Measurements from ENCODE around the gene UBE2Q2.
"Not testable (repeated sequence)": the region's sequence is repeated elsewhere in the genome, so short reads cannot be mapped to it uniquely, and the experiment has no call there.

Gene UBE2Q2

GRCh38 chr15:75867449-75867848, 24.2 kb downstream of the UBE2Q2 start:
- DNase-seq: no peak

DNA sequence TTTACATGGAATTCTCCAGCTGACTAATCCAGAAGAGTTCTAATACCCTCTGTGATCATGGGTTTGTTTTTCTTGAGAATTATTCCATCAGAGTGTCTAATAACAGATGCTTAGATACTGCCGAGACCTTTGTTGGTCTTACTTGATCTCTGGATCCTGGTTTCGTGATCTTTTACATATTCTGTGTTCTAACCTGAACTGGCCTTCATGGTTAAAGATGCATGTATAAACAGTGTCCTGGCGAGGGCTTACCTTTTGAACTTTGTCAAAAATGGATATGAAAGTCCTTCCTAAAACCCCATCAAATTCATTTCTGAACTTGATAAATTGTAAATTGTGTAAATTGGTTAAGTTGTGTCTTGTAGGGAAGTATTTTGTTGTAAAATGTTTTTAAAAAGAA, 24.8 kb downstream of the UBE2Q2 start:
- no peak for DNase-seq

DNA sequence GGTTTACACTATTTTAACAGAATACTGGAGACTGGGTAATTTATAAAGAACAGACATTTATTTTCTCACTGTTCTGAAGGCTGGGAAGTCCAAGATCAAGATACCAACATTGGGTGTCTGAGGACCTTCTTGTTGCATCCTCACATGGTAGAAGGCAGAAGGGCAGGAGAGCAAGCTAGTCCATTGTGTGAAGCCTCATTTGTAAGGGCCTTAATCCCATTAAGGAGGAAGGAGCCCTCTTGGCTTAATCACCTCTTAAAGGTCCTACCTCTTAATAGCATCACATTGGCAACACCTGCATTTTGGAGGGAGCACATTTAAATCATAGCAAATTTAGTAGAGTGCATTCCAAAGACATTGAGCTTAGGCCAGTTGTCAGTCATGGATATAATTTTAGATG, 26.2 kb downstream of the UBE2Q2 start:
- DNase-seq: no peak

DNA sequence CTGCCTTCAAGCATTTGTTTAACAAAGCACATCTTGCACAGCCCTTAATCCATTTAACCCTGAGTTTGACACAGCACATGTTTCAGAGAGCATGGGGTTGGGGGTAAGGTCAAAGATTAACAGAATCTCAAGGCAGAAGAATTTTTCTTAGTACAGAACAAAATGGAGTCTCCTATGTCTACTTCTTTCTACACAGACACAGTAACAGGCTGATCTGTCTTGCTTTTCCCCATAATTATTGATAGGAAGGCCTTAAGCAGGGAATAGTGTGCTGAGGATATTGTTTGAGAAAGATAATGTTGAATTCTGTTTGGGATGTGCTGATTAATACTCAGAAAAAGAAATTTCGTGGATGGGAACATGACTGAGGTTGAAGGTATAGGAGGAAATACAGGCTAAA, 28.3 kb downstream of the UBE2Q2 start:
- DNase-seq: not testable (repeated sequence)

GRCh38 chr15:75872403-75872990, 29.2 kb downstream of the UBE2Q2 start:
- DNase-seq: no peak

- DNase-seq: no peak
These were observed 40.8 kb downstream of the UBE2Q2 start for GRCh38 chr15:75884041-75884440.

DNA sequence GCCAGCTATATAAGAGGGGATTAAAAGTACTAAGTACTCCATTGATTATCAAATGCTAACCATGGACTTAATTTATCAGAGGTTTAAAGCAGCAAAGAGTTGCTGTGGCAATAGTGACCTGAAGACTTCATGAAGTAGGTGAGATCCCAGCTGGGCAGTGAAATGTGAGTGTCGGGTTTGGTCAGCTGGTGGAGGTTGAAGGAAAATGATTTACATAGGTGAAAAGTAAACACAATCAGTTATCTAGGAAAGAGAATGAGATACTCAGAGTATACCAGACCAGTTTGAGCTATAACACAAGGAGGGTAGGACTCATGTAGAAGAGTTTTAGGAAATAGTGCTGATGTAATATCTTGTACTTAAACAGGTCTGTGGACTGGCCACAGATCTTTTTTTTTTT, 43.9 kb downstream of the UBE2Q2 start:
- DNase-seq: no peak

DNA sequence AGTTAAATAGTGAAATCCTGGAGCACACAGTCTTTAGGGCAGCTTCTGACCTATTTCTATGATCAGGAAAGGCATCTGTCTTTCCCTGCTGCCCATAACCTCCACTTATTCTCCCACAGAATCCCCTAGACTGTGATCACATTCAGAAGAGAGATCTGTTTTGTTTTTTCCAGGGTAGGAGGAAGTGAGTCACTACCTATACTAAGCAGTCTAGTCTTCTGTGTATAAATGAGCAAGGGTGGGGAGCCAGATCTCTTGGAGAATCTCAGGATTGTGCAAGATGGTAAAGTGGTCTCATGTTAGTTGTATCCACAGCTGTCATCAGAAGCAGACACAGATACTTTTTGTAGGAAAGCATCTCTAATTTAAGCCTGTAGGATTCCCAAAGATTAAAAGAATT, 48.6 kb downstream of the UBE2Q2 start:
- DNase-seq: no peak

DNA sequence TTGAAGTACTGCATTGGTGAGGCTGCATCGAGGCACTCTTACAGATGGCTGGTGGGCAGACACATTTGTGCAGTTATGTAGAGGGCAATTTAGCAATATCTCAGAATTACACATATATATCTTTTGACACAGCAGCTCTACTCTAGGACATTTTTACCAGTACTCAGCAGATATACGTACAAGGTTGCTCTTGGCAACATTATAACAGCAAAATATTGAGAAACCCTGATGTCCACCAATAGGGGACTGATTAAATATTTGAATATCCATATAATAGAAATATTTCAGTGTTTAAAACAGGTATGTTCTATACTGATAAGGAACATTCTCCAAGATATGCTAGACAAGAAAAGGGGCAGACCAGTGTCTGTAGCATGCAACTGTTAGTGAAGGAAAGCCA, 52.5 kb downstream of the UBE2Q2 start:
- no peak for DNase-seq

GRCh38 chr15:75900577-75900976, 57.3 kb downstream of the UBE2Q2 start:
- no peak for DNase-seq

GRCh38 chr15:75902129-75902557, 58.9 kb downstream of the UBE2Q2 start:
- no peak for DNase-seq

DNA sequence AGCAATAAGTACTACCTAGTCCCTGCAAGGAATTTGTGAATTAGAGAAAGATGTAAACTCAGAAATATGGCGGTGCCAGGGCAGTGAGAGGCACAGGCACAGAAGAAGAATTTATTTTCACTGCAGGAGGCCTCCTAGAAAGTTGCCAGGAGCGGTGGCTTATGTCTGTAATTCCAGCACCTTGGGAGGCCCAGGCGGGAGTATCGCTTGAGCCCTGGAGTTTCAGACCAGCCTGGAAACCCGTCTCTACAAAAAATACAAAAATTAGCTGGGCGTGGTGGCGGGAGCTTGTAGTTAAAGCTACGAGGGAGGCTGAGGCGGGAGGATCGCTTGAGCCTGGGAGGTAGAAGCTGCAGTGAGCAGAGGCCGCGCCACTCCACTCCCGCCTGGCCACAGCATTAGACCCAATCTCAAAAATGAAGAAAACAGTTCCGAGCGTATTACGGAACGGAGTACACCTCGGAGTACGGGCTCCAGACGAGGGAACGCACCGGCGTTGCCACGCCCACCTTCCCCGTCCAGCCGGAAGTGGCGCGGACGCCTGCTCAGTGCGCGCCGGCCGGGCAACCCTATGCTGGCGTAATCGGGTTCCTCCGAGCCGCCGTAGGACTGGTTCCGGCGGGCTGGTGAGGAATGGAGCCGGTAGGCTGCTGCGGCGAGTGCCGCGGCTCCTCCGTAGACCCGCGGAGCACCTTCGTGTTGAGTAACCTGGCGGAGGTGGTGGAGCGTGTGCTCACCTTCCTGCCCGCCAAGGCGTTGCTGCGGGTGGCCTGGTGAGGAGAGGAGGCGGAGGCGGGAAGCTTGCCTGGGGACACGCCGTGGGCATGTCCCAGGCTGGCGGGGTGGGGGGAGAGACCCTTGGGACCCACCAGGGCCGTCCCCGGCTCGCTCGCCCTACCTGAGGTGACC, 60.3 kb downstream of the UBE2Q2 start, which contains the start of gene FBXO22:
TSS of gene FBXO22 (plus strand) at position 548 of the 909 bp plus-strand sequence. CDS start at position 634, 86 bp downstream.
- DNase-seq: peak; percentile 88

- DNase-seq: no peak
These were observed 62.0 kb downstream of the UBE2Q2 start for GRCh38 chr15:75905231-75905630.

- not testable (repeated sequence) for DNase-seq
These were observed 67.1 kb downstream of the UBE2Q2 start for GRCh38 chr15:75910355-75910754.

GRCh38 chr15:75916978-75917377, 73.7 kb downstream of the UBE2Q2 start:
- no peak for DNase-seq

GRCh38 chr15:75918135-75918534, 74.9 kb downstream of the UBE2Q2 start:
- DNase-seq: no peak

GRCh38 chr15:75920079-75920478, 76.8 kb downstream of the UBE2Q2 start:
- DNase-seq: no peak

GRCh38 chr15:75921732-75922703, 78.8 kb downstream of the UBE2Q2 start:
- peak; percentile 22 for DNase-seq

- DNase-seq: no peak
These were observed 80.5 kb downstream of the UBE2Q2 start for GRCh38 chr15:75923756-75924155.

GRCh38 chr15:75924576-75924975, 81.3 kb downstream of the UBE2Q2 start:
- no peak for DNase-seq

GRCh38 chr15:75925440-75925839, 82.2 kb downstream of the UBE2Q2 start:
- DNase-seq: no peak

- no peak for DNase-seq
These were observed 83.7 kb downstream of the UBE2Q2 start for GRCh38 chr15:75926931-75927330.

DNA sequence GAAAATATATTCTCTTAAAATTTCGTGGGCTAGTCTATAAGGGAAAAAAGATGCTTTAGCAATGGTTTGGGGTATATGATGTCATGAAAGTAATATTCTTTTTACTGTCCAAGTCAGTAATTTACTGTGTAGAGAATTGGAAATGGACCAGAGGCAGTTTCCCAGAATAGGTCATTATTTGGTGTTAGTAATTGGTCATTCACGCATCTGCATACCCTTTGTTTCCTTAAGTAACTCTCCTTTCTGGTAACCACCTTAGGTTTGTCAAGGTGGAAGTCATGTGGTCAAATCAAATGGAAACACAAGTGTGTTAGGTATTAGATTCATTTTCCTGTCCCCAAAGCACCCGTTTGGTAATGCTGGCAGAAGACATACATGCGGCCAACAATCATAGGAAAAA, 84.4 kb downstream of the UBE2Q2 start:
- no peak for DNase-seq

Data from CD4-positive, alpha-beta T cell treated with Interleukin-15 for 1 hour (primary cell).